GM18505 (cell line): ENCODE results near the gene URB2.

ENCODE experiments used
- ATAC-seq: cut with Tn5 transposase; IDR thresholded peaks from one replicate; pipeline ENCODE4 v1.9.1; 2021; ENCODE audit not compliant: unreplicated experiment
- POLR2A ChIP-seq: IDR thresholded peaks from 4 replicates; pipeline ENCODE4 v1.6.1; 2011; ENCODE audit warnings: borderline replicate concordance; ENCODE audit not compliant: insufficient read depth, insufficient read length; ENCODE audit errors: extremely low read depth

Gene URB2

DNA sequence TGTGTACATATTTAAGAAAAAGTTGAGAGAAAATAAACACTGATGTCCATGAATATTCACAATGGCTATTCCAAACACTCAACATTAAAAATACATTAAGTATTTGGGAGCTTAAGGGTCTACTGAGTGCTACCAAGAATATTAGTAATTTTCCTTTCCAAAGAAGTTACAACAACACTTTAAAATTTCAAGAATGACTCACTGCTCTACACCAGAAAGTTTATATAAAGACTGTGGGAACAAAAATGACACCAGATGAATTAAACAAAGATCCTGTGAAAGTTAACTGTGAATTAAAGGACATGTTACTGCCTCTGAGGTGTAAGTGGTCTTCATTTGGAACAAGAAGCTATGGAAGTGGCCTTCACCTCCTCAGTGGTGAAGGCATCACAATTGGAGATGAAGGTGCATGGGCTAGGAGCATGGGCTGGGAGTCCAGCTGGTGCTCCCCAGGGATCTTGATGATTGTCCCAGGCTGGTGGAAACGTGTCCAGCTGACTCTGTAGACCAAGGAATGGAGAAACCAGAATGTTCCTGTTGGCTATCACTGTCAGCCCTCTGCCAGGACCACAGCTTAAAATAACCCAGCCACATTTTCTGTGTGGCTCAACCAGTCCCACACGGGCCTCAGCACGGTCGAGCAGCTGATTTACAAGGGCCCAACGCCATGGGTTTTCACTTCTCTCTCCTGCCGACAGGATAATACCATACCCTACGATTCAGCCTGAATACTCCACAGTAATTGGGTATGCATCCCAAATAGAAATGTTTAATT lies 28.9 kb upstream of the URB2 start:
- ATAC-seq: no peak
- no peak for TF ChIP-seq POLR2A

DNA sequence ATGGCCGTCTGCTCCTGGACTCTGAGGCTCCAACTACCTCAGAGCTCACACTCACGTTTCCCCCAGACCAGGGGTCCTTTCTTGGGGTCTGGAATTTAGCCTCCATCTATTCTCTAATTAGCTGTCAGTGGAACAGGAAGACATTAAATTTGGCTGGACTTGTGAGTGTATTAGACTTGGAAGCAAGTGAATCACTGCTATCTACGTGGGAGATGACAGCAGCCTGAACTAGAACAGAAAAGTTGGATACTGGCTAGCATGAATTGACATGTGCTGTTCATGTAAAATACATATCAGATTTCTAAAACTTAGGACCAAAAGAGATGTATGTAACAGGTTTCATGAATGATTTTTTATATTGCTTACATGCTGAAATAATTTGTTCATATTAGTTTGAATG lies 28.2 kb upstream of the URB2 start:
- no peak for TF ChIP-seq POLR2A
- no peak for ATAC-seq

DNA sequence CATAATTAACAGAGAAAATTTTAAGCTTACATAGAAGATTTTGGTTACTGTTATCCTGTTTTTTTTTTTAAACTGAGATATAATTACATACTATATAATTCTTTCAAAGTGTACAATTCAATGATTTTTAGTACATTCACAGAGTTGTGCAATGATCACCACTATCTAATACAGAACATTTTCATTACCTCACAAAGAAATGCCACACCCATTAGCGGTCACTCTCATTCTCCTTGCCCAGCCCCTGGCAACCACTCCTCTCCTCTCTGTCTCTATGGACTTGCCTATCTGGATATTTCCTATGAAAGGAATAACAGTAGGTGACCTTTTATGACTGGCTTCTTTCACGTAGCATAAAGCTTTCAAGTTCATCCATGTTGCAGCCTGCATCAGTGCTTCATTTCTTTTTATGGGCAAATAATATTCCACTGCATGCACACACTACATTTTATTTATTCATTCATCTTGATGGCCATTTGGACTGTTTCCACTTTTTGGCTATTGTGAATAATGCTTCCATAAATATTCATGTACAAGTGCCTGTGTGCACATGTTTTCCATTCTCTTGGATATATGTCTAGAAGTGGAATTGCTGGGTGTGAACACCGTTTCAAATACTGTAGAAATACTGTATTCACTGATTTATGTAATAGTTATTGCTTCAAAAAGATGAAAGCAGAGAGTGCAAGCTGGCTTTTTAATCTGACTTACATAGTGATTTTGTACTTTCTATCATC lies 26.7 kb upstream of the URB2 start:
- no peak for TF ChIP-seq POLR2A
- ATAC-seq: no peak

DNA sequence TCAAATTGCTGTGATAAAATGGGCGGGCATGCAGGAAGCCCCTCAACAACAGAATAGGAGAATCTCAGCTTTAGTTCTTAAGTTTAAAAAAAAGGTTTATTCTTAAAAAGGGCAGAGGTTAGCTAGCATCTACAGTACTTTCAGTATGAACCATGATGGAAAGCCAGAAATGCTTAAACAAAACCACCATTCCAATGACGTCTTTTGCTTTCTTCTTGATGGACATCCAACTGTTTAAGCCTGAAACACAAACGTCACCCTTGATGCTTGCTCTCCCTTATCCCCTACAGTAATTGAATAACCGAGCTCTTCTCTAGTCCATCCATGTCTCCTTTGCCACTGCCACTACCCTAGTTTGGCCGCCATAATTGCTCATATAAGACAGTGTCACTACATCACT lies 25.8 kb upstream of the URB2 start:
- ATAC-seq: no peak
- TF ChIP-seq POLR2A: no peak

DNA sequence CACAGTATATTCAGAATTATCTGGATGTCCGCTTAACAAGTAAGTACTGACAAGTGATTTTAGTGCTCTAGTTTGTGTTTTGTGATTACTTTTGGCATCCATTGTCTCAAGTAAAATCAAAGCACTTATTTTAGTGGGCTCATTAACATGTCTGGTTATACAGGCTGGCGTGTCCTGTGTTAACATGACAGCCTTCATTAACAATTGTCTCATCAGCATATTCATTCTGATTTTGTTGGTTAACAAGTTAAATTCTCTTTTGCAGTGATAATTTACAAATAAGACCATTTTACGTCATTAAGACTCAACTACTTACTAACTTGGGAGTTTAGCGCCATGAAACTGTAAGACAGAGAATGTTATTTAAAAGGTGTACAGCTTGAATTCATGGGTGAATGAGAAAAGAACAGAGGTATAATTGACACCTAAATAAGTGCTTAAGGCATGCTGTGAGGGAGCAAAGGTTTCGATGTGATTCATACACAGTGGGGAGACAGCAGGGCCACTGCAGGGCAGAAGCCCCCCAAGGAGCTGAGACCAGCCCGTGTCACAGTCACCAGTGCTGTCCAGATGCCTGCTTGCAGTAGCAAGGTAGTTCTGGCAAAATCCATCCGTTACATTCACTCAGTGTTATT lies 22.6 kb upstream of the URB2 start:
- TF ChIP-seq POLR2A: no peak

DNA sequence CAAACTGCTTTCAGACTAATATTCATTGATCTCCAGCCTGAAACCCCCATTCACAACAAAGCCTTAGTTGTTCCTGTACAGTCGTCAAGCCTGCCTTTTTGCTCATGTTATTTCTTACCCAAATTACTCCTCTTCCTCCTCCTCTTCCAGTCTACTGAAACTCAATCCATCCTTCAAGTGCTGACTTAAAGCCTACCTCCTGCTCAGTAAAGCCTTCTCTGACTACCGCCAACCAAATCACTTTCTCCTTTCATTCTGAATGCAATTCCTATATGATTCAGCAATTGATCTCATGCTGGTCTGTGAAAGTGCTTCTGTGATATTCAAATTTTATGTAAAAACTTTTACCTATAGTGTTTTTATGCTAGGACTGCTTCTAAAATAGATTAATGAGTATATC lies 18.7 kb upstream of the URB2 start:
- no peak for ATAC-seq
- no peak for TF ChIP-seq POLR2A

More for the DNA sequence above, 22.6 kb upstream of the URB2 start:
- no peak for ATAC-seq

DNA sequence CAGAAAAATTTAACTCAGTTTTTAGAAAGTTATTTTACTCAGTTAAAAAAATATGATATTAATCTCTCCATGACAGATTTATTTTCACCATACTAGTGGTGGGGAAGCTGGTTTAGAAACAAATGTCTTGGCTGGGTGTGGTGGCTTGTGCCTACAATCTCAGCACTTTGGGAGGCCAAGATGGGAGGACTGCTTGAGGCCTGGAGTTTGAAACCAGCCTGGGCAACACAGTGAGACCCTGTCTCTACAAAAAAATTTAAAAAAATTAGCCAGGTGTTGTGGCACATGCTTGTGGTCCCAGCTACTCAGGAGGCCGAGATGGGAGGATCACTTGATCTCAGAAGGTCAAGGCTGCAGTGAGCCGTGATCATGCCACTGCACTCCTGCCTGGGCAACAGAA lies 17.5 kb upstream of the URB2 start:
- ATAC-seq: no peak

DNA sequence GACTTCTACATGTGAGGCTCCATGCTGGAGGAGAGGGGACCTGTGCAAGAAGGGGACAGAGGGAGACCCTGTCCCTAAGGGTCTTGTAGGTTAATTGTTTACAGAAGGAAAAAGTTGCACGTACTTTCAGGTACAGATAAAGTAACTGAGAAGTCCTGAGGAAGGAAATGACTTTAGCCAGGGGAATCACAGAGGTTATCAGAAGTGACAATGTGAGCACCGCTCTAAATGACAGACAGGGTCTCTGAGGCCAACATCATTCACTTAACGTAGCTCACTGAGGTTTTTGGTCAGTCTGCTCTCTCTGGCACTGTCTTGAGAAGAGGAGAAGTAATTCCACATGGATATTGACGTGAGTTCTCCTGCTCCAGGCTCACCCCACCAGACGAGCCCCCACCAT lies 12.1 kb upstream of the URB2 start:
- ATAC-seq: no peak
- TF ChIP-seq POLR2A: no peak

More for the DNA sequence above, 17.5 kb upstream of the URB2 start:
- no peak for TF ChIP-seq POLR2A

DNA sequence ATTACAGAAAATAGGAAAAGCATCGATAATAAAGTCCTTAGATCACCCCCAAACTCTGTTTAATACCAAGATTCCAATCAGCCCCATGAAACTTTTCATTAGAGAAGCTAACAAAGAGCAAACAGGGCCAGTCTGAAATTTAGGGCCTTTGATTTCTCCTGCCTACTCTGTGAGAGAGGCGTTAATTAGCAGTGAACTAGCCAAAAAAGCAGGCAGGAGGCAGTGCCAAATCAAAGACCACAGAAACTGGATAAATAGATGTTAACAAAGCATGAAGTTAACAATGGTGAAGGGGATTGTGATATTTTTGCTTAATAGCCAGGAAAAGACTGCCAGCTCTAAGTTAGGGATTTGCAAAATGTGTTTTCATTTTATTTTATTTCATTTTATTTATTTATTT lies 11.3 kb upstream of the URB2 start:
- no peak for TF ChIP-seq POLR2A
- no peak for ATAC-seq

DNA sequence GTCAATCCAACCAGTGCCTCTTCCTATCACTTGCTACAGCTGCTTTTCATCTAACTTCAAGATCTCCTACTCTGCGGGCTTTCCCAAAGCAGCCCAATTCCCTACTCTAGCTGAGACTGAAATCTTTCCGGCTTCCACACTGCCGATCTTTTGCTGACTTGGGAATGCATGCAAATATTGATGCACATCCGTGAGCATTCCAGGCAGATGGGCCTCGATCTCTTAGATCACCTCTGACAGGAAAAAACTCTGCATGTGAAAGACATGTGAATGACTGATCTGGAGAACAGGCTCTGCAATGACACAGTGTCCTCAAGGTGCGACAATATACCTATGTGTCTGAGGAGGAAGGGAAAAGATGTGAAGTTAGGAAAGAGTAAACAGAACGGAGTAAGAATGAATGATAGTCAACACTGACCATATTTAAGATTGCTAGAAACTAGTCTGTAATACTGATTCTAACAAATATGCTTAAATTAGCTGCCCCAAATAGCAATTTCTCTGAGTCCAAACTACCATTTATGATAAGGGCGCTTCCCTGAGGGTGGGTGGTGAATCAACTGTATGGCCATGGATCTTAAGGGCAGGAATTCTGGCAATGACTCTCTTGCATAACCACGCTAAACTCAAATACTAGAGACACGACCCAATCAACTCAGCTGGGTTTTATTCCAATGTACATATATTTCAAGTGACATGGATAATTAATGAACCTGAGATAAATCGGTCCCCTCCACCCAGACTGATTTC lies 8.5 kb upstream of the URB2 start:
- ATAC-seq: no peak
- no peak for TF ChIP-seq POLR2A

DNA sequence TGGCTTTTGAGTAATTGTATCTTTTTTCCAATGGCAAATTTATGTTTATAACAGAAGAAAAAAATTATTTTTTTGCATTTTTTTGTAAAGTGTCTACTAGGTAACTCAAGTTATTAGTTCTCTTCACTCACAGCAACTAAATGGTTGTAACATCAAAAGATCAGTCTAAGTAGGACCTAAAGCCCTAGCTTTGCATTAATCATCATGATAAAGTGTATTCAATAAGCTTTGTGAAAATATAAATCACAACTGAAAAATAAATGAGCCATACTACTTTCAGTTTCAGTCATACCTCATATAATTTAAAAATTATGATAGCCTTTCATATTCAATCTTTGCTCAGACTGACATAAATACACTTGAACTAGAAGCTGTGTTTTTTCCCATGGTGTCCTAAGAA lies 7.0 kb upstream of the URB2 start:
- ATAC-seq: no peak
- TF ChIP-seq POLR2A: no peak

DNA sequence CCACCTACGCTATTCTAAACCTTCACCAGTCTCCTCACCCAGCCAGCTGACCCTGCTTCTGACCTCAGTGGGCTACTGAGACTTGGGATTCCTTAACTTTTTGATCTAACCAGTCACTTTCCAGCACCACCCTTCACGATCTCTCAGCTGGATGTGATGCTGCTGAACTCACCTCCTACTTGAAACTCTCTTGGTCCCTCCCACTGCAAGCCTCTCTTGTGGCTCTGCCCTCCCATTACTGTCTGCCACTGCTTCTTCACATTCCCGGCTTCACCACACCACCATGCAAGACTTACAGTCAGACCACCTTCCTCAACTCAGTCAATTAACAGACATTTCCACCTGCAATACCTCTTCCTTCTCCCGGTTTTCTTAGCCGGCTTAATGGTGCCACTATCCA lies 6.4 kb upstream of the URB2 start:
- no peak for TF ChIP-seq POLR2A
- ATAC-seq: no peak

DNA sequence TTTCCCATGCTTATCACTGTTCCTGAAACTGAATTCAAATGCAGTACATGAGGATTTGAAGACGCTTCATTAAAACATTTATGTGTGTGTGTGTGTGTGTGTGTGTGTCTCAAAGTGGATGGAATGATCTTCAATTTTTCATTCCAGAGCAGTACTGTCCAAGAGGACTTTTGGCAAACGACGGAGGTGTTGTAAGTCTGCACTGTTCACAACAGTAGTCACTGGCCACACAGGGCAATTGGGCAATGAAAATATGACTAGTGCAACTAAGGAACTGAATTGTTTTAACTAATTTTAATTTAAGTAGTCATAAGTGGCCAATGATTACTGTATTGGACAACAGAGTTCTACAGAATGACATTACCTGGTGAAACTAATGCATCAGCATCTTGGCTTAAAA lies 5.2 kb upstream of the URB2 start:
- TF ChIP-seq POLR2A: no peak
- ATAC-seq: no peak
